NB4 (cell line): Measurements from ENCODE around the gene CCDC122.
A peak's percentile ranks its signal among the peaks of the same experiment; 100 is the strongest.

ENCODE experiments used
- DNase-seq: peaks from one replicate; pipeline ENCODE4 v3.0.0; 2010; ENCODE audit warnings: low read depth
- H3K4me3 ChIP-seq: one replicate; pipeline ENCODE4 v1.5.1; 2011; ENCODE audit warnings: mild to moderate bottlenecking, low read depth, low read length, moderate library complexity
- MYC ChIP-seq: IDR thresholded peaks from 2 replicates; pipeline ENCODE4 v1.6.1; 2011; ENCODE audit warnings: low read depth, low read length
- POLR2A ChIP-seq: IDR thresholded peaks from 2 replicates; pipeline ENCODE4 v1.6.1; 2011; ENCODE audit warnings: mild to moderate bottlenecking; ENCODE audit not compliant: insufficient read length; ENCODE audit errors: extremely low read depth
- TF ChIP-seq, protein P1 (sequence below): IDR thresholded peaks from one replicate; pipeline ENCODE4 v1.5.1; 2012; ENCODE audit warnings: low read depth, low read length
- TF ChIP-seq, protein P2 (sequence below): IDR thresholded peaks from 2 replicates; pipeline ENCODE4 v1.6.1; 2011; ENCODE audit warnings: low read depth, low read length

Gene CCDC122

DNA sequence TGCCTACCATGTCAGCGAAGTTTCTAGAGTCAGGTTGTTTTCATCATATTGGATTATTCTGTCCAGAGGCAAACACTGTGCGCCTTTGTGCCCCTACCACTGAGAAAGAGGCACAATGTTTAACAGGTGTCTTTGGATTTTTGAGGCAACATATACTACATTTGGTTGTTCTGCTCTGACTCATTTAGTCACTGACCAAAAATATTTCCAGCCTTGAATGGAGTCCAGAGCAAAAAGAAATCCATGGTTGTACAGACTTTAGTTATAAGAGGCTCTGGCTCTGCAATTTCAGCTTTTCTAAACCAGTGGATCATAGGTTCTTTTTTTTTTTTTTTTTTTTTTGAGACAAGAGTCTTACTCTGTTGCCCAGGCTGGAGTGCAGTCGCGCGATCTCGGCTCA is 35.9 kb upstream of the CCDC122 start:
- H3K4me3 ChIP-seq, result no peak overlapping the region
- no peak for TF ChIP-seq POLR2A
- TF ChIP-seq, protein P1, sequence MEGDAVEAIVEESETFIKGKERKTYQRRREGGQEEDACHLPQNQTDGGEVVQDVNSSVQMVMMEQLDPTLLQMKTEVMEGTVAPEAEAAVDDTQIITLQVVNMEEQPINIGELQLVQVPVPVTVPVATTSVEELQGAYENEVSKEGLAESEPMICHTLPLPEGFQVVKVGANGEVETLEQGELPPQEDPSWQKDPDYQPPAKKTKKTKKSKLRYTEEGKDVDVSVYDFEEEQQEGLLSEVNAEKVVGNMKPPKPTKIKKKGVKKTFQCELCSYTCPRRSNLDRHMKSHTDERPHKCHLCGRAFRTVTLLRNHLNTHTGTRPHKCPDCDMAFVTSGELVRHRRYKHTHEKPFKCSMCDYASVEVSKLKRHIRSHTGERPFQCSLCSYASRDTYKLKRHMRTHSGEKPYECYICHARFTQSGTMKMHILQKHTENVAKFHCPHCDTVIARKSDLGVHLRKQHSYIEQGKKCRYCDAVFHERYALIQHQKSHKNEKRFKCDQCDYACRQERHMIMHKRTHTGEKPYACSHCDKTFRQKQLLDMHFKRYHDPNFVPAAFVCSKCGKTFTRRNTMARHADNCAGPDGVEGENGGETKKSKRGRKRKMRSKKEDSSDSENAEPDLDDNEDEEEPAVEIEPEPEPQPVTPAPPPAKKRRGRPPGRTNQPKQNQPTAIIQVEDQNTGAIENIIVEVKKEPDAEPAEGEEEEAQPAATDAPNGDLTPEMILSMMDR, result no peak
- TF ChIP-seq, protein P2, sequence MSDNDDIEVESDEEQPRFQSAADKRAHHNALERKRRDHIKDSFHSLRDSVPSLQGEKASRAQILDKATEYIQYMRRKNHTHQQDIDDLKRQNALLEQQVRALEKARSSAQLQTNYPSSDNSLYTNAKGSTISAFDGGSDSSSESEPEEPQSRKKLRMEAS, result no peak
- DNase-seq, result no peak

GRCh38 chr13:43911871-43912270 is 32.3 kb upstream of the CCDC122 start:
- no peak overlapping the region for H3K4me3 ChIP-seq
- no peak for DNase-seq
- TF ChIP-seq, protein P1, result no peak
- TF ChIP-seq, protein P2, result no peak
- TF ChIP-seq POLR2A (no peak), MYC (no peak)

DNA sequence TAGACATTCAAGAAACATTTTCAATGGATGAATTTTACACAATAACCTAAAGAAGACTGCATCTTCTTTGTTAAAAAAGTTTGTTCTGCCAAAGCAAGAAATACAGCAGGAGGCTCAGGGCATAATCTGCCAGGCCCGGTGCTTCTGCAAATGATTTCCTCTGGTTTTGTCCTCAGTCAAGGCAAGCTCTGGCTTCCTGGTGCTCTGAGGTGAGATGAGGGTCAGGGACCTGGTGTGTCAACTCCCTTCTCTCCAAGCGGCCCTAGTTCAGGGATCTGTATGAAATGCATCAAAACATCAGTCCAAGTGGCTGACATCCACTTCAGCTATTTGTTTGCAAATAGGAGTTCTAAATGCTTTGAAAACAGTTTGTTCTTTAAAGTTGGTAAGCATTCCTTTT is 31.7 kb upstream of the CCDC122 start:
- no peak overlapping the region for H3K4me3 ChIP-seq
- TF ChIP-seq POLR2A (no peak), MYC (no peak)
- TF ChIP-seq, protein P2, result no peak
- TF ChIP-seq, protein P1, result no peak

DNA sequence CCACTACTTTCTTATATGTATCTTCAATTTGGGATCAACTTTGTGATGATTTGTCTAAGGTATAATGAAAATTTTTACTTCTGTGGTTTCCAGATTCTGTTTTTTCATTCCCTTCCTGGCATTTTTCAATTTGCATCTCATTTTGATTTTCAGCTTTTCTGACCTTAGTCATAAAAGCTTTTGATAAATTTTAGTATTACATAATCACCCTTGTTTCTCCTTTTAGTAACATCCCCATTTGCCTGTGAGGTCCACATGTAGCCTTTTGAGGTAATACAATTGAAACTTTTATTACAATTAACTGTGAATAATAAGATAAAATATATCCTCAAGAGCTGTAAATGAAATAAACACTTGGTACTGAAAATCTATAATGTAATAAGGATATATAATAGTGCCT is 31.3 kb upstream of the CCDC122 start:
- TF ChIP-seq MYC, result no peak
- TF ChIP-seq, protein P2, result no peak
- TF ChIP-seq, protein P1, result no peak
- no peak for TF ChIP-seq POLR2A
- H3K4me3 ChIP-seq, result no peak overlapping the region
- DNase-seq, result no peak

More for the DNA sequence above, 31.7 kb upstream of the CCDC122 start:
- no peak for DNase-seq

DNA sequence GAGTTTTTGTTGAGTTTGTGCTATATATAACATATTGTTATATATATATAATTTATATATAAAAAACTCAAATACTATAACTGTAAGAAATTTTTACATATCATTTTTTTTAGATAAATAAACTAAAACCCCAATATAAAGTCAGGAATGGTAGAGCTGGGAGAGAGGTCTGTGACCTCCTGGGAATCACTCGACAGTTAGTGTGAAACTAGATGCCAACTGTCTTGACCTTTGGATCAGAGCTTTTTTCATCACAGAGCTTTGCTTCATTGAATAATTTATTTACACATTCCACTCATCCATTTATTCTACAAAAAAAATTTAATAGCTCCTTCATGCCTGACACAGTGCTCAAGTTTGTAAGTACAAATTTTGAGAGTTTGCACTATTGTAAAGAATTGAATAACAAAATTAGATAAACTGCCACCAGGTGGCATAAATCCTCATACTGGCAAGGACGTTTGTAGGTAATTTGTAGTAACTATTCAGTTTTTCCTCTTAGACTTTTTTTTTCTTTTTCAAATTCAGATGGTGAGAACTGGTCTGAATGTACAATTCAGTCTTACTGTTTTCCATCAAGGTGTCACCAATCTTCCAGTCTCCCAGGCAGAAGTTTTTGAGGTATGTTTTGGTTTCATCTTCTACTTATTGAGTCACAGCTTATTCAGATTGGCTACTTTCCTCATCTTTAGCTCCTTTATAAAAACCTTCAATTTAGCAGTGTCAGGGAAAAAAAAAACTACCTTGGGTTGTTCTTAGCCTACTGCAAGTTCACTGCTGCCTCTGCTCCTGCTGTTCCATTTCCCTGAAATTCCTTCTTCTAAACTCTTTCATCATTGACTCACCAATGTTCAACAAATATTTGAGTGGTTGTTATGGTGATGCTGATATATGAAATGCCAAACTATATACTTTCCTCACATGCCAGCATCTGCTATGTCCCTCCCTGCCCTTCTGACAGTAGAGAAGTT is 28.9 kb upstream of the CCDC122 start:
- no peak overlapping the region for H3K4me3 ChIP-seq
- TF ChIP-seq POLR2A, result no peak
- TF ChIP-seq, protein P1, result peak; percentile 29
- peak; percentile 40 for DNase-seq
